ENCODE measurements around the gene E2F6. TPM values are rescaled to one million over a fixed set of nuclear protein-coding genes. Genes with fewer than 3 reads are reported as not detected.

The E2F6 gene
- polyA plus RNA-seq, 1 of the 3 experiments (the other 2 are of a cell fraction), result 15.3 TPM

- TF ChIP-seq SIN3A (IDR thresholded peaks at IDR 0.05; ENCODE audit: borderline replicate concordance, low read depth, low read length), result no peak
- no peak for TF ChIP-seq EP300 (IDR thresholded peaks at IDR 0.05; ENCODE audit: borderline replicate concordance in 1 of 2, low read depth in 1 of 2, low read length in 1 of 2)
- no peak for TF ChIP-seq NRF1 (IDR thresholded peaks at IDR 0.05; ENCODE audit: low read depth, low read length)
- no peak for TF ChIP-seq RXRA (IDR thresholded peaks at IDR 0.05; ENCODE audit: borderline replicate concordance, low read depth)
Measured at GRCh38 chr2:11495844-11496681, 30.1 kb upstream of the E2F6 start (continued).

GRCh38 chr2:11494310-11494709, 28.3 kb upstream of the E2F6 start:
- CTCF ChIA-PET, result interaction anchor here (2.0 to 12.6 kb wide), 3 partner anchors 10 to 86 kb away, joined by 7 to 170 read pairs (median 7); no protein-coding TSS in a partner anchor
- Histone ChIP-seq H3K27me3 (ENCODE audit: insufficient read depth) (no peaks in the 10 kb centered on the region), H3K4me3 (ENCODE audit: low read depth in 2 of 2, low read length in 1 of 2) (no peak overlapping the region), H3K79me2 (ENCODE audit: insufficient read depth) (no peaks in the 10 kb centered on the region), H3K9me3 (no peaks in the 10 kb centered on the region), H3K4me1 (ENCODE audit: control insufficient read depth in 1 of 2, insufficient read depth in 2 of 2, low read depth in 1 of 2, low read length in 1 of 2) (peaks cover 0 to 40% of the 10 kb centered on the region in 2 experiments; a peak in 2 of 4 replicates), H3K36me3 (replicated peaks in 1 of 2; ENCODE audit: control insufficient read depth in 1 of 2, insufficient read depth in 2 of 2, low read length in 1 of 2) (no peaks in the 10 kb centered on the region), H2AFZ (ENCODE audit: low read depth) (no peak overlapping the region), H3K9me2 (no peaks in the 10 kb centered on the region), H4K20me1 (ENCODE audit: insufficient read depth) (no peaks in the 10 kb centered on the region), H3K9ac (no peak overlapping the region), H3F3A (replicated peaks; ENCODE audit: insufficient read depth) (peaks cover 4% of the 10 kb centered on the region), H3K4me2 (no peak overlapping the region), H3K27ac (ENCODE audit: low read depth in 2 of 2, low read length in 1 of 2) (no peak overlapping the region)
- WGBS (ENCODE audit: low lambda C conversion rate), result 100% methylated on average over 2 of the region's 2 CpGs
- no peak for DNase-seq
- TF ChIP-seq FOXM1 (IDR thresholded peaks at IDR 0.05; ENCODE audit: low read depth) (no peak), TCF12 (IDR thresholded peaks at IDR 0.05) (no peak), GABPA (IDR thresholded peaks at IDR 0.05; ENCODE audit: low read depth) (no peak), YY1 (IDR thresholded peaks at IDR 0.05; ENCODE audit: low read depth) (no peak), TEAD4 (IDR thresholded peaks at IDR 0.05; ENCODE audit: borderline replicate concordance, insufficient read depth) (no peak), REST (IDR thresholded peaks at IDR 0.05; ENCODE audit: low read depth, low read length) (no peak)
- TF ChIP-seq, protein P1, sequence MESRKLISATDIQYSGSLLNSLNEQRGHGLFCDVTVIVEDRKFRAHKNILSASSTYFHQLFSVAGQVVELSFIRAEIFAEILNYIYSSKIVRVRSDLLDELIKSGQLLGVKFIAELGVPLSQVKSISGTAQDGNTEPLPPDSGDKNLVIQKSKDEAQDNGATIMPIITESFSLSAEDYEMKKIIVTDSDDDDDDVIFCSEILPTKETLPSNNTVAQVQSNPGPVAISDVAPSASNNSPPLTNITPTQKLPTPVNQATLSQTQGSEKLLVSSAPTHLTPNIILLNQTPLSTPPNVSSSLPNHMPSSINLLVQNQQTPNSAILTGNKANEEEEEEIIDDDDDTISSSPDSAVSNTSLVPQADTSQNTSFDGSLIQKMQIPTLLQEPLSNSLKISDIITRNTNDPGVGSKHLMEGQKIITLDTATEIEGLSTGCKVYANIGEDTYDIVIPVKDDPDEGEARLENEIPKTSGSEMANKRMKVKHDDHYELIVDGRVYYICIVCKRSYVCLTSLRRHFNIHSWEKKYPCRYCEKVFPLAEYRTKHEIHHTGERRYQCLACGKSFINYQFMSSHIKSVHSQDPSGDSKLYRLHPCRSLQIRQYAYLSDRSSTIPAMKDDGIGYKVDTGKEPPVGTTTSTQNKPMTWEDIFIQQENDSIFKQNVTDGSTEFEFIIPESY (IDR thresholded peaks at IDR 0.05; ENCODE audit: borderline replicate concordance, low read depth), result no peak
- POLR2A ChIA-PET, result interaction anchor here (1.1 kb wide), 1 partner anchor 11 kb away, joined by 4 read pairs; no protein-coding TSS in a partner anchor

Measured in SK-N-SH (cell line).